ENCODE results near the gene HNRNPUL2.
"Not testable (repeated sequence)": the region's sequence is repeated elsewhere in the genome, so short reads cannot be mapped to it uniquely, and the experiment has no call there.

The HNRNPUL2 gene

GRCh38 chr11:62727165-62727871 lies at the start of gene HNRNPUL2:
Gene HNRNPUL2, minus strand, starts transcription at chr11:62727457. Its CDS starts 301 bp downstream, at chr11:62727156.
- peak; percentile 98 for DNase-seq

GRCh38 chr11:62775646-62776045 lies 48.4 kb upstream of the HNRNPUL2 start:
- DNase-seq: no peak

GRCh38 chr11:62774407-62774806 lies 47.1 kb upstream of the HNRNPUL2 start:
- DNase-seq: no peak

GRCh38 chr11:62771144-62772021 lies 44.1 kb upstream of the HNRNPUL2 start, which contains the start of gene TAF6L:
Gene TAF6L, plus strand, starts transcription at chr11:62771396. Its CDS starts 4,388 bp downstream, at chr11:62775784.
- DNase-seq: peak; percentile 96

GRCh38 chr11:62770778-62771143 lies 43.5 kb upstream of the HNRNPUL2 start:
- DNase-seq: no peak

GRCh38 chr11:62760867-62761227 lies 33.6 kb upstream of the HNRNPUL2 start:
- DNase-seq: not testable (repeated sequence)

GRCh38 chr11:62757846-62758788 lies 30.9 kb upstream of the HNRNPUL2 start:
- no peak for DNase-seq

- no peak for DNase-seq
Observed at GRCh38 chr11:62755086-62755615, 27.9 kb upstream of the HNRNPUL2 start.

- DNase-seq: peak; percentile 98
Observed at GRCh38 chr11:62753736-62754603, 26.7 kb upstream of the HNRNPUL2 start, which contains the start of gene ZBTB3. Gene ZBTB3, minus strand, starts transcription at chr11:62754160. Its CDS starts 496 bp downstream, at chr11:62753664.

GRCh38 chr11:62752994-62753735 lies 25.9 kb upstream of the HNRNPUL2 start:
- DNase-seq: peak; percentile 19

- DNase-seq: no peak
Observed at GRCh38 chr11:62752177-62752785, 25.0 kb upstream of the HNRNPUL2 start.

- DNase-seq: not testable (repeated sequence)
Observed at GRCh38 chr11:62749931-62750330, 22.7 kb upstream of the HNRNPUL2 start.

- no peak for DNase-seq
Observed at GRCh38 chr11:62747475-62748160, 20.4 kb upstream of the HNRNPUL2 start.

GRCh38 chr11:62737196-62737595 lies 9.9 kb upstream of the HNRNPUL2 start:
- no peak for DNase-seq

GRCh38 chr11:62732830-62733229 lies 5.6 kb upstream of the HNRNPUL2 start:
- no peak for DNase-seq

GRCh38 chr11:62730076-62730475 lies 2.8 kb upstream of the HNRNPUL2 start:
- not testable (repeated sequence) for DNase-seq

GRCh38 chr11:62728171-62728988 lies 1.1 kb upstream of the HNRNPUL2 start, which contains the start of gene TTC9C:
Gene TTC9C, plus strand, starts transcription at chr11:62728486. Its CDS starts 363 bp downstream, at chr11:62728849.
- peak; percentile 90 for DNase-seq

GRCh38 chr11:62727872-62728170 lies 564 bp upstream of the HNRNPUL2 start:
- DNase-seq: peak; percentile 86

GRCh38 chr11:62726915-62727164 lies 417 bp downstream of the HNRNPUL2 start:
- DNase-seq: no peak

All from CD4-positive, alpha-beta T cell treated with Interleukin-17A for 4 hours (primary cell).